HepG2 (cell line): ENCODE data around the gene TYMP. TPM values are rescaled to one million over a fixed set of nuclear protein-coding genes. Genes with fewer than 3 reads are reported as not detected.
A peak's percentile ranks its signal among the peaks of the same experiment; 100 is the strongest.

Experiments
- ATAC-seq: fragments of 200-7000 bp; cut with Tn5 transposase; 3 replicates; pipeline ENCODE4 v1.9.1; 2020; ENCODE audit warnings: mild to moderate bottlenecking, moderate library complexity
- BruUV-seq: library from RNA; stranded (reverse); fragments of 400-500 nt; replicated peaks from 2 replicates; lab custom pipeline; 2021; lab: Mats Ljungman, UMichigan
- CTCF ChIA-PET: fragments of 300-600 bp; formaldehyde crosslinking; extraction: SDS; loops from one replicate; lab custom pipeline; 2021; ENCODE audit warnings: low total read pairs, inconsistent platforms, low intra/inter-chr PET ratio; lab: Yijun Ruan, JAX
- POLR2A ChIA-PET: fragments of 350-600 bp; sonication (Branson Sonifier 250); formaldehyde crosslinking; loops from one replicate; lab custom pipeline; 2020; ENCODE audit warnings: antibody characterized with exemption, inconsistent platforms; lab: Yijun Ruan, JAX
- DNase-seq: peaks from one replicate; pipeline ENCODE4 v3.0.0-alpha.2; 2015; ENCODE audit warnings: low spot score
- FAIRE-seq: peaks from 3 replicates; lab custom pipeline; 2011; peaks lifted over from hg19 to GRCh38; lab: Jason Lieb, UNC
- H2AFZ ChIP-seq: one replicate; pipeline ENCODE4 v1.6.1; 2011; ENCODE audit warnings: low read length, inconsistent platforms
- H3K27ac ChIP-seq: fragments of 300-600 bp; 3 replicates; pipeline ENCODE4 v1.8.0; 2011; ENCODE audit warnings: mixed run types, mild to moderate bottlenecking, mixed read lengths, low read length, inconsistent platforms; ENCODE audit not compliant: insufficient read depth; ENCODE audit errors: extremely low read length
- H3K27me3 ChIP-seq, 2 experiments: fragments of 200-600 bp in 1 of 2; 2 replicates in 1 of 2; 3 replicates in 1 of 2; pipeline versions ENCODE4 v1.6.0 to v1.8.0; 2011; ENCODE audit warnings: low read length in 2 of 2, mild to moderate bottlenecking in 2 of 2, moderate library complexity in 2 of 2, inconsistent platforms in 1 of 2; ENCODE audit not compliant: insufficient read depth in 2 of 2, control insufficient read depth in 1 of 2
- H3K36me3 ChIP-seq, 2 experiments: fragments of 200-600 bp in 1 of 2; replicated peaks in 1 of 2; 2 replicates in 1 of 2; 3 replicates in 1 of 2; pipeline versions ENCODE4 v1.5.1 to v1.8.0; 2011; ENCODE audit warnings: low read length in 2 of 2, inconsistent platforms in 1 of 2; ENCODE audit not compliant: insufficient read depth in 2 of 2, control insufficient read depth in 1 of 2
- H3K4me1 ChIP-seq: 2 replicates; pipeline ENCODE4 v1.5.1; 2012; ENCODE audit warnings: low read length, inconsistent platforms; ENCODE audit not compliant: insufficient read depth
- H3K4me2 ChIP-seq: 2 replicates; pipeline ENCODE4 v1.6.0; 2011; ENCODE audit warnings: low read depth, low read length, inconsistent platforms
- H3K4me3 ChIP-seq, 3 experiments: fragments of 200-600 bp in 1 of 3; sonication (generic), shearing (Covaris generic) in 1 of 3; replicated peaks in 1 of 3; 2 replicates each; pipeline ENCODE4 v1.5.1; 2011 to 2016; ENCODE audit warnings: low read length in 3 of 3, inconsistent platforms in 2 of 3, low read depth in 2 of 3, mild to moderate bottlenecking in 2 of 3, control low read depth in 1 of 3, mixed read lengths in 1 of 3; ENCODE audit not compliant: insufficient read depth in 1 of 3
- H3K79me2 ChIP-seq: one replicate; pipeline ENCODE4 v1.6.1; 2011; ENCODE audit warnings: low read length, inconsistent platforms; ENCODE audit not compliant: insufficient read depth
- H3K9ac ChIP-seq: 2 replicates; pipeline ENCODE4 v1.6.0; 2011; ENCODE audit warnings: mild to moderate bottlenecking, low read depth, low read length, inconsistent platforms; ENCODE audit not compliant: insufficient read depth
- H3K9me3 ChIP-seq: 2 replicates; pipeline ENCODE4 v1.5.1; 2012; ENCODE audit warnings: mild to moderate bottlenecking, low read length
- H4K20me1 ChIP-seq: 2 replicates; pipeline ENCODE4 v1.6.0; 2011; ENCODE audit warnings: inconsistent platforms, mild to moderate bottlenecking, low read length, moderate library complexity; ENCODE audit not compliant: insufficient read depth
- ATF1 ChIP-seq: IDR thresholded peaks from 2 replicates; pipeline ENCODE4 v1.6.1; 2016; ENCODE audit warnings: mild to moderate bottlenecking, control low read depth
- ATF7-NPFF ChIP-seq: sonication (generic); formaldehyde crosslinking; IDR thresholded peaks from 2 replicates; pipeline ENCODE4 v1.8.1; 2023; ENCODE audit warnings: mild to moderate bottlenecking, low read depth, missing genetic modification reagents, moderate library complexity
- BRD4 ChIP-seq: sonication (generic); formaldehyde crosslinking; IDR thresholded peaks from 2 replicates; pipeline ENCODE4 v1.4.0; 2020; ENCODE audit warnings: missing genetic modification reagents
- HNRNPUL1 ChIP-seq: fragments of 200-400 bp; formaldehyde crosslinking; IDR thresholded peaks from 2 replicates; pipeline ENCODE4 v1.6.1; 2017; ENCODE audit warnings: low read depth, mild to moderate bottlenecking, low read length, moderate library complexity
- IKZF1 ChIP-seq: fragments of 450-650 bp; IDR thresholded peaks from 2 replicates; pipeline ENCODE4 v1.7.1; 2016
- MAFK ChIP-seq, 2 experiments: IDR thresholded peaks in 1 of 2; conservative IDR thresholded peaks in 1 of 2; 2 replicates each; pipeline ENCODE4 v1.6.1; 2011; ENCODE audit warnings: improper control_type of control experiment in 2 of 2, low read length in 2 of 2
- MLX ChIP-seq: IDR thresholded peaks from 2 replicates; pipeline ENCODE4 v1.6.1; 2016
- POLR2A ChIP-seq, 2 experiments: IDR thresholded peaks; 2 replicates each; pipeline ENCODE4 v1.6.1; 2011; ENCODE audit warnings: low read depth in 2 of 2, low read length in 2 of 2, mild to moderate bottlenecking in 1 of 2, moderate library complexity in 1 of 2; ENCODE audit not compliant: insufficient read depth in 1 of 2
- PRPF4 ChIP-seq: fragments of 200-400 bp; formaldehyde crosslinking; IDR thresholded peaks from 2 replicates; pipeline ENCODE4 v1.6.1; 2016; ENCODE audit warnings: low read length, low read depth; ENCODE audit not compliant: poor library complexity, severe bottlenecking
- SALL1 ChIP-seq: sonication (generic); formaldehyde crosslinking; IDR thresholded peaks from 2 replicates; pipeline ENCODE4 v1.8.0; 2022; ENCODE audit warnings: mild to moderate bottlenecking, missing genetic modification reagents
- SRF ChIP-seq: IDR thresholded peaks from 2 replicates; pipeline ENCODE4 v1.6.1; 2011; ENCODE audit warnings: mild to moderate bottlenecking, low read depth, low read length, moderate library complexity
- ZFP82 ChIP-seq: sonication (generic); formaldehyde crosslinking; IDR thresholded peaks from 2 replicates; pipeline ENCODE4 v1.5.1; 2020; ENCODE audit warnings: mild to moderate bottlenecking, missing genetic modification reagents, borderline replicate concordance
- ZNF552 ChIP-seq: sonication (generic); formaldehyde crosslinking; IDR thresholded peaks from 2 replicates; pipeline ENCODE4 v1.9.0; 2022; ENCODE audit warnings: missing genetic modification reagents, mild to moderate bottlenecking, borderline replicate concordance
- ZNF605 ChIP-seq: sonication (generic); formaldehyde crosslinking; IDR thresholded peaks from 2 replicates; pipeline ENCODE4 v1.8.0; 2022; ENCODE audit warnings: mild to moderate bottlenecking, missing genetic modification reagents
- WGBS: methylation state at CpG from one replicate; pipeline ENCODE4 v1.1.6; 2017; ENCODE audit warnings: low lambda C conversion rate; 5-methylcytosine and 5-hydroxymethylcytosine counted together
- in situ Hi-C: cut with HindIII; loops from 2 replicates; pipeline ENCODE4 v1.10.0; 2017; ENCODE audit warnings: low pct_unique_long_range_greater_than_20kb; ENCODE audit not compliant: extremely low pct_ligation_motif_present
- intact Hi-C: fragments of 100-400 bp; cut with micrococcal nuclease; formaldehyde crosslinking; loops from one replicate; pipeline ENCODE4 v1.10.0; 2022; ENCODE audit not compliant: unreplicated experiment
- polyA plus RNA-seq, 8 experiments: library from polyadenylated mRNA; depleted of rRNA in 3 of 8; stranded (reverse) in 7 of 8; unstranded in 1 of 8; fragments of >200 nt; fragmentation: Illumina TruSeq in 4 of 8; extraction: Trizol in 4 of 8; gene quantifications; 2 replicates each; pipeline versions ENCODE4 v1.2.1 to v1.2.3, GENCODE V29; 2011 to 2016; ENCODE audit warnings: low read depth in 4 of 8, missing spikeins in 1 of 8, mixed read lengths in 1 of 8; ENCODE audit not compliant: insufficient read depth in 1 of 8
- total RNA-seq, 5 experiments: library from RNA; depleted of rRNA; stranded (reverse); fragments of >200 nt; fragmentation: Illumina TruSeq; extraction: Trizol; gene quantifications; 2 replicates each; pipeline ENCODE4 v1.2.3, GENCODE V29; 2016; ENCODE audit warnings: low read depth in 1 of 5
- TF ChIP-seq, protein P1 (sequence below): sonication (generic); formaldehyde crosslinking; IDR thresholded peaks from 2 replicates; pipeline ENCODE4 v1.4.0; 2020; ENCODE audit warnings: missing genetic modification reagents, borderline replicate concordance

The TYMP gene
- total and polyA plus RNA-seq, 2 of the 13 experiments (the other 11 are each of a cell fraction or from before 2014, with no cell fraction given) = 3.9 to 4.3 TPM

GRCh38 chr22:50488886-50489285 lies 40.9 kb downstream of the TYMP start:
- POLR2A ChIA-PET = no interaction called here
- BruUV-seq = no TSS peak
- intact Hi-C loops (no loop called here), in situ Hi-C loops (no loop called here)
- Histone ChIP-seq H3K4me3 (no peak overlapping the region), H3K9ac (no peak overlapping the region), H3K27me3 (no peaks in the 10 kb centered on the region), H3K36me3 (no peaks in the 10 kb centered on the region), H3K27ac (no peak overlapping the region), H4K20me1 (no peaks in the 10 kb centered on the region), H3K4me2 (no peak overlapping the region), H3K9me3 (no peaks in the 10 kb centered on the region), H3K79me2 (no peaks in the 10 kb centered on the region), H2AFZ (no peak overlapping the region), H3K4me1 (peaks cover 42% of the 10 kb centered on the region)
- 84% methylated on average over 19 of the region's 19 CpGs for WGBS
- no peak for DNase-seq
- TF ChIP-seq BRD4 (CRISPR knock-in tag) (no peak), ZNF605 (CRISPR knock-in tag) (no peak), SRF (no peak)
- FAIRE-seq = no peak
- CTCF ChIA-PET = no interaction called here
- no peak for ATAC-seq

- CTCF ChIA-PET = no interaction called here
- BruUV-seq = no TSS peak
- ATAC-seq (no peak), FAIRE-seq (no peak), DNase-seq (no peak)
- in situ Hi-C loops (no loop called here), intact Hi-C loops (no loop called here)
- no peaks in the 10 kb centered on the region; the same call in 1 of the 2 replicates for H4K20me1 ChIP-seq
- no peaks in the 10 kb centered on the region for H3K36me3 ChIP-seq
- peak overlapping the region in 1 of 3 experiments; percentile 64; a peak in 1 of 6 replicates for H3K4me3 ChIP-seq
- no peak overlapping the region for H3K4me2 ChIP-seq
- no peaks in the 10 kb centered on the region for H3K27me3 ChIP-seq
- H2AFZ ChIP-seq = no peak overlapping the region
- H3K4me1 ChIP-seq = peaks cover 49% of the 10 kb centered on the region
- POLR2A ChIA-PET = interaction anchor here (1.5 kb wide), 1 partner anchor 10 kb away, joined by 5 read pairs; no protein-coding TSS in a partner anchor
- TF ChIP-seq ZFP82 (CRISPR knock-in tag) (no peak), ATF1 (CRISPR knock-in tag) (no peak), POLR2A (IDR thresholded peaks at IDR 0.05; ENCODE audit: insufficient read depth in 1 of 2, low read depth in 2 of 2, low read length in 2 of 2) (no peak), MAFK (conservative IDR thresholded peaks at IDR 0.05 in 1 of 2, IDR thresholded peaks at IDR 0.05 in 1 of 2; ENCODE audit: low read length in 2 of 2) (no peak), SALL1 (CRISPR knock-in tag) (no peak), MLX (CRISPR knock-in tag) (no peak), PRPF4 (no peak), ATF7-NPFF (no peak), HNRNPUL1 (no peak), IKZF1 (no peak), ZNF552 (CRISPR knock-in tag) (no peak)
- TF ChIP-seq, protein P1, sequence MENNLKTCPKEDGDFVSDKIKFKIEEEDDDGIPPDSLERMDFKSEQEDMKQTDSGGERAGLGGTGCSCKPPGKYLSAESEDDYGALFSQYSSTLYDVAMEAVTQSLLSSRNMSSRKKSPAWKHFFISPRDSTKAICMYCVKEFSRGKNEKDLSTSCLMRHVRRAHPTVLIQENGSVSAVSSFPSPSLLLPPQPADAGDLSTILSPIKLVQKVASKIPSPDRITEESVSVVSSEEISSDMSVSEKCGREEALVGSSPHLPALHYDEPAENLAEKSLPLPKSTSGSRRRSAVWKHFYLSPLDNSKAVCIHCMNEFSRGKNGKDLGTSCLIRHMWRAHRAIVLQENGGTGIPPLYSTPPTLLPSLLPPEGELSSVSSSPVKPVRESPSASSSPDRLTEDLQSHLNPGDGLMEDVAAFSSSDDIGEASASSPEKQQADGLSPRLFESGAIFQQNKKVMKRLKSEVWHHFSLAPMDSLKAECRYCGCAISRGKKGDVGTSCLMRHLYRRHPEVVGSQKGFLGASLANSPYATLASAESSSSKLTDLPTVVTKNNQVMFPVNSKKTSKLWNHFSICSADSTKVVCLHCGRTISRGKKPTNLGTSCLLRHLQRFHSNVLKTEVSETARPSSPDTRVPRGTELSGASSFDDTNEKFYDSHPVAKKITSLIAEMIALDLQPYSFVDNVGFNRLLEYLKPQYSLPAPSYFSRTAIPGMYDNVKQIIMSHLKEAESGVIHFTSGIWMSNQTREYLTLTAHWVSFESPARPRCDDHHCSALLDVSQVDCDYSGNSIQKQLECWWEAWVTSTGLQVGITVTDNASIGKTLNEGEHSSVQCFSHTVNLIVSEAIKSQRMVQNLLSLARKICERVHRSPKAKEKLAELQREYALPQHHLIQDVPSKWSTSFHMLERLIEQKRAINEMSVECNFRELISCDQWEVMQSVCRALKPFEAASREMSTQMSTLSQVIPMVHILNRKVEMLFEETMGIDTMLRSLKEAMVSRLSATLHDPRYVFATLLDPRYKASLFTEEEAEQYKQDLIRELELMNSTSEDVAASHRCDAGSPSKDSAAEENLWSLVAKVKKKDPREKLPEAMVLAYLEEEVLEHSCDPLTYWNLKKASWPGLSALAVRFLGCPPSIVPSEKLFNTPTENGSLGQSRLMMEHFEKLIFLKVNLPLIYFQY (CRISPR knock-in tag) = no peak
- WGBS = 72% methylated on average over 8 of the region's 18 CpGs
- H3K27ac ChIP-seq = no peak overlapping the region
- H3K9me3 ChIP-seq = no peaks in the 10 kb centered on the region
- H3K79me2 ChIP-seq = no peaks in the 10 kb centered on the region
- H3K9ac ChIP-seq = no peak overlapping the region
Measured at GRCh38 chr22:50488006-50488677, 41.7 kb downstream of the TYMP start.
